ENCODE measurements around the gene FBXL7. TPM values are rescaled to one million over a fixed set of nuclear protein-coding genes. Genes with fewer than 3 reads are reported as not detected.

FBXL7 gene
- total RNA-seq, 1 experiment from 2014 or later: not detected

DNA sequence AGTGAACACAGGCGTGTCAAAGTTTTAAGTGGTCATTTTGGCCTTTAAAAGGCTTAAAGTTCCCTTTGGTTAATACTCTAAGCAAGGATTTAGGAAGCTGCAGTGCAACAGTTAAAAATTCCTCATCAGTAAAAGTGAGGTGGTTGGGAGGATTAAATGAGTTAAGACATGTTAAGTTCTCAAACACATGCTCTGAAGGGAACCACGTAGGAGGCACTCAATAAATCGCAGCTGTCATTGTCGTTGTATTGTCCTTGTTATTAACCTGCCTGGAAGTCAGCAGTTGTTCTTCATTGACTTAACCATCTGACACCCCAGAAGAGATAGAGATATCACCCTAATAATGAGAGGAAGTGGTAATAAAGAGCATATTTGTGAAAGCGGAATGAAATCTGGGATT lies 432.1 kb downstream of the FBXL7 start:
- no peaks in the 10 kb centered on the region for H3K9me2 ChIP-seq (ENCODE audit: insufficient read depth)
- DNase-seq: no peak
- no peak overlapping the region for H3K4me3 ChIP-seq
- H3K4me1 ChIP-seq (replicated peaks; ENCODE audit: insufficient read depth): no peaks in the 10 kb centered on the region
- no peaks in the 10 kb centered on the region for H3K79me2 ChIP-seq (ENCODE audit: low read depth)
- peaks cover 51% of the 10 kb centered on the region; the same call in 1 of the 2 replicates for H3K27me3 ChIP-seq (ENCODE audit: insufficient read depth, low read depth)
- no TSS peak for BruUV-seq (replicated peaks)
- H2AFZ ChIP-seq: no peak overlapping the region
- POLR2A ChIA-PET (ENCODE audit: unreplicated experiment): no interaction called here
- intact Hi-C loops (cut with micrococcal nuclease; ENCODE audit: unreplicated experiment): no loop called here
- CTCF ChIA-PET: no interaction called here
- TF ChIP-seq EZH2 (IDR thresholded peaks at IDR 0.05; ENCODE audit: low read depth) (no peak), CTCF (conservative IDR thresholded peaks at IDR 0.05) (no peak)
- no peaks in the 10 kb centered on the region for H3K9me3 ChIP-seq (ENCODE audit: insufficient read depth, low read depth)
- no peak overlapping the region for H3K27ac ChIP-seq
- H3F3A ChIP-seq (ENCODE audit: insufficient read depth, low read depth): no peaks in the 10 kb centered on the region
- no peaks in the 10 kb centered on the region for H3K36me3 ChIP-seq (ENCODE audit: low read depth)
- H3K4me2 ChIP-seq: no peak overlapping the region
- no peaks in the 10 kb centered on the region for H4K20me1 ChIP-seq (ENCODE audit: insufficient read depth)

DNA sequence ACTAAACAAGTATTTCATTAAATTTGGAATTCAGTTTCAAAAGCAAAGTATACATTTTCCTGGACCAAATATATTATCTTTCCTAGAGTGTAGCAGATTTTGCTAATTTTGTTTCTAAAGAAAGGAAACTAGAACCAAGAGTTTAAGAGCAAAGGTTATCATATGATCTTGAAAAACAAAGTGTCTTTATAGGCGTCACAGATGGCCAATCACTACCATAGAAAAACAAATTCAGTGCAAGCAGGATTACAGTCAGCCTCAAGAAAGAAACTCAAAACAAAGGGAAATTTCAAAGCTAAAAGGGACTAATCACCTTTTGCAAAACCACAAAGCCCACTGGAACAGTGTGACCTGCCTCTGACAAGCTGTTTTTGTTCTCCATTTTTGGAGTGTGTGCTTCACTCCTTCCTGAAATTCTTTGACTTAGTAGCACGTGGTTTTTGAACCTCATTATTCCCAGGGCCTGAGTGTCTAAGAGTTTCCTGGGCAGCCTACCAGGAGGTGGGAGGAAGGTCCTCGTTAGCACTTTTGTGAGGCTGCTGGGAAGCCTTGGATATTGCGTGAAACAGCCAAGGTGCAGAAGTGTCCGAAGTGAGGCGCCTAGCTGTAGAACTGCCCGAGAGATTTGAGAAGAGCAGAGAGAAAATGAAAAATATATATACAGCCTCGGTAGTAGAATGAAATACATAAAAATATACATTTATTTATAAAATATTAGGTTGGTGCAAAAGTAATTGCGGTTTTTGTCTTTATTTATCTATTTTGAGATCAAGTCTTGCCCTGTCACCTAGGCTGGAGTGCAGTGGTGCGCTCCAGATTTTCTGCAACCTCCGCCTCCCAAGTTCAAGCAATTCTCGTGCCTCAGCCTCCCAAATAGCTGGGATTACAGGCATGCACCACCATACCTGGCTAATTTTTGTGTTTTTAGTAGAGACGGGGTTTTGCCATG lies 433.6 kb downstream of the FBXL7 start:
- intact Hi-C loops (cut with micrococcal nuclease; ENCODE audit: unreplicated experiment): no loop called here
- DNase-seq: no peak
- H3K27ac ChIP-seq: no peak overlapping the region
- H3K4me2 ChIP-seq: no peak overlapping the region
- H3K9me2 ChIP-seq (ENCODE audit: insufficient read depth): no peaks in the 10 kb centered on the region
- no peaks in the 10 kb centered on the region for H3K79me2 ChIP-seq (ENCODE audit: low read depth)
- CTCF ChIA-PET: no interaction called here
- POLR2A ChIA-PET (ENCODE audit: unreplicated experiment): no interaction called here
- no peaks in the 10 kb centered on the region for H3K4me1 ChIP-seq (replicated peaks; ENCODE audit: insufficient read depth)
- no TSS peak for BruUV-seq (replicated peaks)
- no peaks in the 10 kb centered on the region for H3K36me3 ChIP-seq (ENCODE audit: low read depth)
- H3K4me3 ChIP-seq: no peak overlapping the region
- no peaks in the 10 kb centered on the region for H3F3A ChIP-seq (ENCODE audit: insufficient read depth, low read depth)
- no peak for TF ChIP-seq EZH2 (IDR thresholded peaks at IDR 0.05; ENCODE audit: low read depth)
- TF ChIP-seq CTCF (conservative IDR thresholded peaks at IDR 0.05): no peak
- peaks cover 40% of the 10 kb centered on the region; the same call in 1 of the 2 replicates for H3K27me3 ChIP-seq (ENCODE audit: insufficient read depth, low read depth)
- H4K20me1 ChIP-seq (ENCODE audit: insufficient read depth): no peaks in the 10 kb centered on the region
- no peaks in the 10 kb centered on the region for H3K9me3 ChIP-seq (ENCODE audit: insufficient read depth, low read depth)
- no peak overlapping the region for H2AFZ ChIP-seq

DNA sequence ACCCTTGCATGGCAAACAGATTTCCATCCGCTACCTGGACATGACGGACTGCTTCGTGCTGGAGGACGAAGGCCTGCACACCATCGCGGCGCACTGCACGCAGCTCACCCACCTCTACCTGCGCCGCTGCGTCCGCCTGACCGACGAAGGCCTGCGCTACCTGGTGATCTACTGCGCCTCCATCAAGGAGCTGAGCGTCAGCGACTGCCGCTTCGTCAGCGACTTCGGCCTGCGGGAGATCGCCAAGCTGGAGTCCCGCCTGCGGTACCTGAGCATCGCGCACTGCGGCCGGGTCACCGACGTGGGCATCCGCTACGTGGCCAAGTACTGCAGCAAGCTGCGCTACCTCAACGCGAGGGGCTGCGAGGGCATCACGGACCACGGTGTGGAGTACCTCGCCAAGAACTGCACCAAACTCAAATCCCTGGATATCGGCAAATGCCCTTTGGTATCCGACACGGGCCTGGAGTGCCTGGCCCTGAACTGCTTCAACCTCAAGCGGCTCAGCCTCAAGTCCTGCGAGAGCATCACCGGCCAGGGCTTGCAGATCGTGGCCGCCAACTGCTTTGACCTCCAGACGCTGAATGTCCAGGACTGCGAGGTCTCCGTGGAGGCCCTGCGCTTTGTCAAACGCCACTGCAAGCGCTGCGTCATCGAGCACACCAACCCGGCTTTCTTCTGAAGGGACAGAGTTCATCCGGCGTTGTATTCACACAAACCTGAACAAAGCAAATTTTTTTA lies 436.7 kb downstream of the FBXL7 start:
- CTCF ChIA-PET: no interaction called here
- H2AFZ ChIP-seq: no peak overlapping the region
- H3F3A ChIP-seq (ENCODE audit: insufficient read depth, low read depth): no peaks in the 10 kb centered on the region
- H3K4me1 ChIP-seq (replicated peaks; ENCODE audit: insufficient read depth): no peaks in the 10 kb centered on the region
- no peaks in the 10 kb centered on the region for H3K36me3 ChIP-seq (ENCODE audit: low read depth)
- no peak overlapping the region for H3K27ac ChIP-seq
- DNase-seq: no peak
- BruUV-seq (replicated peaks): no TSS peak
- POLR2A ChIA-PET (ENCODE audit: unreplicated experiment): no interaction called here
- H3K4me2 ChIP-seq: no peak overlapping the region
- H4K20me1 ChIP-seq (ENCODE audit: insufficient read depth): no peaks in the 10 kb centered on the region
- intact Hi-C loops (cut with micrococcal nuclease; ENCODE audit: unreplicated experiment): no loop called here
- H3K4me3 ChIP-seq: no peak overlapping the region
- no peaks in the 10 kb centered on the region for H3K79me2 ChIP-seq (ENCODE audit: low read depth)
- no peaks in the 10 kb centered on the region for H3K9me3 ChIP-seq (ENCODE audit: insufficient read depth, low read depth)
- peaks cover 17% of the 10 kb centered on the region; the same call in 1 of the 2 replicates for H3K27me3 ChIP-seq (ENCODE audit: insufficient read depth, low read depth)
- no peak for TF ChIP-seq EZH2 (IDR thresholded peaks at IDR 0.05; ENCODE audit: low read depth)
- TF ChIP-seq CTCF (conservative IDR thresholded peaks at IDR 0.05): no peak
- no peaks in the 10 kb centered on the region for H3K9me2 ChIP-seq (ENCODE audit: insufficient read depth)
